Sigmoid colon (tissue), 4 donors: ENCODE measurements around the gene CEACAM16.

ENCODE experiments used
- EP300 ChIP-seq, 4 donors: sonication (generic); formaldehyde crosslinking; IDR thresholded peaks; one replicate each; pipeline ENCODE4 v1.6.1; 2017; ENCODE audit warnings: antibody characterized with exemption in 4 of 4
- POLR2A ChIP-seq, 2 donors: fragments of 450-650 bp; IDR thresholded peaks; one replicate each; pipeline ENCODE4 v1.6.1; 2016; ENCODE audit warnings: antibody characterized with exemption in 2 of 2, mild to moderate bottlenecking in 2 of 2, moderate library complexity in 2 of 2
- POLR2AphosphoS5 ChIP-seq, 4 donors: sonication (generic); formaldehyde crosslinking; IDR thresholded peaks; one replicate each; pipeline ENCODE4 v1.6.1; 2017; ENCODE audit warnings: antibody characterized with exemption in 4 of 4
- TF ChIP-seq, protein P1 (sequence below), 4 experiments: fragments of 450-650 bp in 3 of 4; fragments of 200-600 bp in 1 of 4; IDR thresholded peaks; one replicate each; pipeline ENCODE4 v1.5.1; 2016 to 2019; ENCODE audit warnings: antibody characterized with exemption in 4 of 4, mild to moderate bottlenecking in 3 of 4, moderate library complexity in 2 of 4

DNA sequence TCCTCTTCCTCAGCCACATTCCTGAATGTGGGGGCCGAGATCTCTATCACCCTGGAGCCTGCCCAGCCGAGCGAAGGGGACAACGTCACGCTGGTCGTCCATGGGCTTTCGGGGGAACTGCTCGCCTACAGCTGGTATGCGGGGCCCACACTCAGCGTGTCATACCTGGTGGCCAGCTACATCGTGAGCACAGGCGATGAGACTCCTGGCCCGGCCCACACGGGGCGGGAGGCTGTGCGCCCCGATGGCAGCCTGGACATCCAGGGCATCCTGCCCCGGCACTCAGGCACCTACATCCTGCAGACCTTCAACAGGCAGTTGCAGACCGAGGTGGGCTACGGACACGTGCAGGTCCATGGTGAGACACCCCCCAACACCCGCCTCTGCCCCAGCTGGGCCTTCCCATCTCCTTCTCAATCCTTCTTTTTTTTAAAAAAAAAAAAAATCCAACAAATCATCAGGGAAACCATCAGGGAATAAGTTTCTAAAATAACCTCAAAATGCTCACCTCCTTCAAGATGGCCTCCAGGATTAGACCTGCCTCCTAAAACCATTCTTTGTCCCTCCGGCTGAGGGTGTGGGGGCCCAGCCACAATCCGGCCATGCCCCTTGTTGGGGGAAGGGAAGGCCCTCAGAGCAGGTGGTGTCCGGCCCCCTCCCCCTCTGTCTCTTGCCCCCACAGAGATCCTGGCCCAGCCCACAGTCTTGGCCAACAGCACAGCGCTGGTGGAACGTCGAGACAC, 4.6 kb downstream of the CEACAM16 start:
- TF ChIP-seq, protein P1, sequence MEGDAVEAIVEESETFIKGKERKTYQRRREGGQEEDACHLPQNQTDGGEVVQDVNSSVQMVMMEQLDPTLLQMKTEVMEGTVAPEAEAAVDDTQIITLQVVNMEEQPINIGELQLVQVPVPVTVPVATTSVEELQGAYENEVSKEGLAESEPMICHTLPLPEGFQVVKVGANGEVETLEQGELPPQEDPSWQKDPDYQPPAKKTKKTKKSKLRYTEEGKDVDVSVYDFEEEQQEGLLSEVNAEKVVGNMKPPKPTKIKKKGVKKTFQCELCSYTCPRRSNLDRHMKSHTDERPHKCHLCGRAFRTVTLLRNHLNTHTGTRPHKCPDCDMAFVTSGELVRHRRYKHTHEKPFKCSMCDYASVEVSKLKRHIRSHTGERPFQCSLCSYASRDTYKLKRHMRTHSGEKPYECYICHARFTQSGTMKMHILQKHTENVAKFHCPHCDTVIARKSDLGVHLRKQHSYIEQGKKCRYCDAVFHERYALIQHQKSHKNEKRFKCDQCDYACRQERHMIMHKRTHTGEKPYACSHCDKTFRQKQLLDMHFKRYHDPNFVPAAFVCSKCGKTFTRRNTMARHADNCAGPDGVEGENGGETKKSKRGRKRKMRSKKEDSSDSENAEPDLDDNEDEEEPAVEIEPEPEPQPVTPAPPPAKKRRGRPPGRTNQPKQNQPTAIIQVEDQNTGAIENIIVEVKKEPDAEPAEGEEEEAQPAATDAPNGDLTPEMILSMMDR (IDR thresholded peaks at IDR 0.05): no peak
- TF ChIP-seq POLR2A (IDR thresholded peaks at IDR 0.05) (no peak), POLR2AphosphoS5 (IDR thresholded peaks at IDR 0.05) (no peak), EP300 (IDR thresholded peaks at IDR 0.05) (no peak)
